Astrocyte of the hippocampus (primary cell): ENCODE measurements around the gene TESK2.
A peak's percentile ranks its signal among the peaks of the same experiment; 100 is the strongest.
"Not testable (repeated sequence)": the region's sequence is repeated elsewhere in the genome, so short reads cannot be mapped to it uniquely, and the experiment has no call there.

Experiments
- DNase-seq: peaks from one replicate; pipeline ENCODE4 v3.0.0; 2011; ENCODE audit warnings: low read depth, low spot score

Gene TESK2

GRCh38 chr1:45510036-45510971 is 19.3 kb upstream of the TESK2 start:
- no peak for DNase-seq

- DNase-seq: no peak
These were observed 17.6 kb upstream of the TESK2 start for GRCh38 chr1:45508295-45509151.

GRCh38 chr1:45507893-45508292 is 16.9 kb upstream of the TESK2 start:
- DNase-seq: no peak

- no peak for DNase-seq
These were observed 16.2 kb upstream of the TESK2 start for GRCh38 chr1:45507195-45507594.

GRCh38 chr1:45503462-45504360 is 12.7 kb upstream of the TESK2 start:
- DNase-seq: no peak

- DNase-seq: no peak
These were observed 10.5 kb upstream of the TESK2 start for GRCh38 chr1:45501505-45501859.

GRCh38 chr1:45499415-45499769 is 8.4 kb upstream of the TESK2 start:
- DNase-seq: no peak

GRCh38 chr1:45498279-45498678 is 7.3 kb upstream of the TESK2 start:
- no peak for DNase-seq

- peak; percentile 67 for DNase-seq
These were observed 2.2 kb upstream of the TESK2 start for GRCh38 chr1:45493116-45493697.

GRCh38 chr1:45492691-45493090 is 1.7 kb upstream of the TESK2 start:
- DNase-seq: no peak

- no peak for DNase-seq
These were observed 711 bp upstream of the TESK2 start for GRCh38 chr1:45491487-45492260.

GRCh38 chr1:45490121-45490625 is 790 bp downstream of the TESK2 start:
- peak; percentile 57 for DNase-seq

GRCh38 chr1:45489379-45489778 is 1.6 kb downstream of the TESK2 start:
- not testable (repeated sequence) for DNase-seq

GRCh38 chr1:45488666-45489377 is 2.1 kb downstream of the TESK2 start:
- DNase-seq: no peak

- DNase-seq: no peak
These were observed 5.0 kb downstream of the TESK2 start for GRCh38 chr1:45485949-45486348.

- no peak for DNase-seq
These were observed 11.8 kb downstream of the TESK2 start for GRCh38 chr1:45479039-45479748.

GRCh38 chr1:45478121-45478814 is 12.7 kb downstream of the TESK2 start:
- DNase-seq: no peak

GRCh38 chr1:45477646-45478045 is 13.3 kb downstream of the TESK2 start:
- no peak for DNase-seq
